ENCODE measurements around the gene BCL2L1.

Gene BCL2L1

GRCh38 chr20:31706607-31707257, 15.9 kb downstream of the BCL2L1 start:
- no peak for DNase-seq (ENCODE audit: low read depth)
- in situ Hi-C loops (cut with HindIII; ENCODE audit: low sequenced_read_pairs) = no loop called here
- no peak overlapping the region for H3K4me3 ChIP-seq (ENCODE audit: low read depth, low read length)
- TF ChIP-seq CTCF (IDR thresholded peaks at IDR 0.05; ENCODE audit: low read depth, low read length, missing control alignments) = no peak

- TF ChIP-seq CTCF (IDR thresholded peaks at IDR 0.05; ENCODE audit: low read depth, low read length, missing control alignments) = no peak
- in situ Hi-C loops (cut with HindIII; ENCODE audit: low sequenced_read_pairs) = no loop called here
- H3K4me3 ChIP-seq (ENCODE audit: low read depth, low read length) = no peak overlapping the region
- no peak for DNase-seq (ENCODE audit: low read depth)
These were observed 16.8 kb downstream of the BCL2L1 start for GRCh38 chr20:31705598-31706597.

- H3K4me3 ChIP-seq (ENCODE audit: low read depth, low read length) = no peak overlapping the region
- DNase-seq (ENCODE audit: low read depth) = no peak
- in situ Hi-C loops (cut with HindIII; ENCODE audit: low sequenced_read_pairs) = no loop called here
- no peak for TF ChIP-seq CTCF (IDR thresholded peaks at IDR 0.05; ENCODE audit: low read depth, low read length, missing control alignments)
These were observed 17.5 kb downstream of the BCL2L1 start for GRCh38 chr20:31705191-31705590.

- in situ Hi-C loops (cut with HindIII; ENCODE audit: low sequenced_read_pairs) = no loop called here
These were observed 18.2 kb downstream of the BCL2L1 start for GRCh38 chr20:31704225-31705119.

GRCh38 chr20:31701591-31701990, 21.1 kb downstream of the BCL2L1 start:
- no peak for DNase-seq (ENCODE audit: low read depth)
- in situ Hi-C loops (cut with HindIII; ENCODE audit: low sequenced_read_pairs) = no loop called here
- no peak for TF ChIP-seq CTCF (IDR thresholded peaks at IDR 0.05; ENCODE audit: low read depth, low read length, missing control alignments)
- H3K4me3 ChIP-seq (ENCODE audit: low read depth, low read length) = no peak overlapping the region

More at GRCh38 chr20:31704225-31705119, 18.2 kb downstream of the BCL2L1 start:
- no peak overlapping the region for H3K4me3 ChIP-seq (ENCODE audit: low read depth, low read length)
- peak; percentile 62 for DNase-seq (ENCODE audit: low read depth)
- no peak for TF ChIP-seq CTCF (IDR thresholded peaks at IDR 0.05; ENCODE audit: low read depth, low read length, missing control alignments)

- DNase-seq (ENCODE audit: low read depth) = no peak
- no peak overlapping the region for H3K4me3 ChIP-seq (ENCODE audit: low read depth, low read length)
- TF ChIP-seq CTCF (IDR thresholded peaks at IDR 0.05; ENCODE audit: low read depth, low read length, missing control alignments) = no peak
- in situ Hi-C loops (cut with HindIII; ENCODE audit: low sequenced_read_pairs) = no loop called here
These were observed 21.9 kb downstream of the BCL2L1 start for GRCh38 chr20:31700747-31701146.
